ENCODE data around the gene ITGA3. TPM values are rescaled to one million over a fixed set of nuclear protein-coding genes. Genes with fewer than 3 reads are reported as not detected.

The ITGA3 gene
- total and polyA plus RNA-seq, 8 donors, result 16.8 to 61.2 (median 26.2) TPM

DNA sequence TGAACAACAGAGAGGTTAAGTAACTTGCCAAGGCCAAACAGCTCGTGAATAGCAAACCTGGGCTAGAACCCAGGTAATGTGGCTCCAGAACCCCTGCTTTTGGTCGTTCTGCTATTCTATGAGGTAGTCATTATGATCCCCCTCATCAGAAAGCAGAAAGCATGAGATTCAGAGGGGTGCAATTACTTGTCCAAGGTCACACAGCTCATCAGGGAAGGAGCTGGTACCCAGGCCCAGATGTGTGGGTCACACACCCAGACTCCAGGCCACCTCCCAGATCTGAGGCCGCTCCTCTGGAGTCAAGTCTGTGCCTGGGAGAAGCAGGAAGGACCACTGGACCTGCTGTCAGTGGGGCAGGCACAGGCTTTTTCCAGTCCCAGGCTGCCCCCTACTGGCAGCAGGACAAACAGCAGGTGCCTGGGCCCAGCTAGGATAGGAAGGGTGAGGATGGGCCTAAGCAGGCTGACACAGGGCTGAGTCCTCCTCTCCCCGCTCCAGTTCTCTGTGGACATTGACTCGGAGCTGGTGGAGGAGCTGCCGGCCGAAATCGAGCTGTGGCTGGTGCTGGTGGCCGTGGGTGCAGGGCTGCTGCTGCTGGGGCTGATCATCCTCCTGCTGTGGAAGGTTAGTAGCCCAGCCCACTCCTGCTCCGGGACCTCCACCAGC lies 31.5 kb downstream of the ITGA3 start:
- Histone ChIP-seq H3K4me3 (no peak overlapping the region), H3K9me3 (no peaks in the 10 kb centered on the region), H3K36me3 (peaks cover 0 to 8% (median 0%) of the 10 kb centered on the region in 3 donors), H3K27me3 (no peaks in the 10 kb centered on the region), H3K27ac (no peak overlapping the region), H3K4me1 (no peaks in the 10 kb centered on the region)
- DNase-seq, result peak in 5 of 6 donors; percentile 55 to 88 (median 81)
- 40 to 42% methylated on average over 10 of the region's 10 CpGs for WGBS, 2 donors
- FAIRE-seq, result no peak
- intact Hi-C loops (cut with DNase I), result loop anchor here in 1 of 3 donors (5.0 kb wide), 1 partner anchor 60 kb away; no protein-coding TSS in a partner anchor
- TF ChIP-seq, protein P1, sequence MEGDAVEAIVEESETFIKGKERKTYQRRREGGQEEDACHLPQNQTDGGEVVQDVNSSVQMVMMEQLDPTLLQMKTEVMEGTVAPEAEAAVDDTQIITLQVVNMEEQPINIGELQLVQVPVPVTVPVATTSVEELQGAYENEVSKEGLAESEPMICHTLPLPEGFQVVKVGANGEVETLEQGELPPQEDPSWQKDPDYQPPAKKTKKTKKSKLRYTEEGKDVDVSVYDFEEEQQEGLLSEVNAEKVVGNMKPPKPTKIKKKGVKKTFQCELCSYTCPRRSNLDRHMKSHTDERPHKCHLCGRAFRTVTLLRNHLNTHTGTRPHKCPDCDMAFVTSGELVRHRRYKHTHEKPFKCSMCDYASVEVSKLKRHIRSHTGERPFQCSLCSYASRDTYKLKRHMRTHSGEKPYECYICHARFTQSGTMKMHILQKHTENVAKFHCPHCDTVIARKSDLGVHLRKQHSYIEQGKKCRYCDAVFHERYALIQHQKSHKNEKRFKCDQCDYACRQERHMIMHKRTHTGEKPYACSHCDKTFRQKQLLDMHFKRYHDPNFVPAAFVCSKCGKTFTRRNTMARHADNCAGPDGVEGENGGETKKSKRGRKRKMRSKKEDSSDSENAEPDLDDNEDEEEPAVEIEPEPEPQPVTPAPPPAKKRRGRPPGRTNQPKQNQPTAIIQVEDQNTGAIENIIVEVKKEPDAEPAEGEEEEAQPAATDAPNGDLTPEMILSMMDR (IDR thresholded peaks at IDR 0.05), result peak; percentile 90 to 98 (median 93)
- peak; percentile 69 to 93 (median 86) for ATAC-seq

DNA sequence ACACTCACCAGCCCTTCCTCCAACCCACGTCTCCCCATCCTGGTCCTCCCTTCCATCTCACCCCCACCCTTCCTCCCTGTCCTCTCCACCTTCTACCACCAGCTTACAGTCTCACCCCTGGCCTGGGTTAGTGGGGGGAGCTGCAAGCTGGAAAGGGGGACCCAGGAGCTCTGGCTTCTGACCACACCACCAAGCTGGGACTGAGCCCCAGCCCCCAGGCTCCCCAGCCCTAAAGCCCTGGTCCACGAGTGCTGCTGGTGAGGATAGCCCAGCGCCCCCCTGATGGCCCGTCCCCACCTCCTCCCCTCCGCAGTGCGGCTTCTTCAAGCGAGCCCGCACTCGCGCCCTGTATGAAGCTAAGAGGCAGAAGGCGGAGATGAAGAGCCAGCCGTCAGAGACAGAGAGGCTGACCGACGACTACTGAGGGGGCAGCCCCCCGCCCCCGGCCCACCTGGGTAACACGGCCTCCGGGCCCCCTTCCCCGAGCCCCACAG lies 32.0 kb downstream of the ITGA3 start:
- ATAC-seq (peak in 2 of 4 donors; percentile 7 to 13), FAIRE-seq (no peak), DNase-seq (no peak)
- no peaks in the 10 kb centered on the region for H3K9me3 ChIP-seq
- WGBS, 2 donors, result 82 to 89% methylated on average over 19 of the region's 19 CpGs
- H3K27me3 ChIP-seq, result no peaks in the 10 kb centered on the region
- no peak overlapping the region for H3K4me3 ChIP-seq
- intact Hi-C loops (cut with DNase I), result loop anchor here in 2 of 3 donors (2.0 to 5.0 kb wide), 2 partner anchors 61 kb away; no protein-coding TSS in a partner anchor
- H3K36me3 ChIP-seq, result peaks cover 0 to 4% (median 0%) of the 10 kb centered on the region in 3 donors
- no peaks in the 10 kb centered on the region for H3K4me1 ChIP-seq
- H3K27ac ChIP-seq, result no peak overlapping the region
- TF ChIP-seq, protein P1 (IDR thresholded peaks at IDR 0.05), result no peak

DNA sequence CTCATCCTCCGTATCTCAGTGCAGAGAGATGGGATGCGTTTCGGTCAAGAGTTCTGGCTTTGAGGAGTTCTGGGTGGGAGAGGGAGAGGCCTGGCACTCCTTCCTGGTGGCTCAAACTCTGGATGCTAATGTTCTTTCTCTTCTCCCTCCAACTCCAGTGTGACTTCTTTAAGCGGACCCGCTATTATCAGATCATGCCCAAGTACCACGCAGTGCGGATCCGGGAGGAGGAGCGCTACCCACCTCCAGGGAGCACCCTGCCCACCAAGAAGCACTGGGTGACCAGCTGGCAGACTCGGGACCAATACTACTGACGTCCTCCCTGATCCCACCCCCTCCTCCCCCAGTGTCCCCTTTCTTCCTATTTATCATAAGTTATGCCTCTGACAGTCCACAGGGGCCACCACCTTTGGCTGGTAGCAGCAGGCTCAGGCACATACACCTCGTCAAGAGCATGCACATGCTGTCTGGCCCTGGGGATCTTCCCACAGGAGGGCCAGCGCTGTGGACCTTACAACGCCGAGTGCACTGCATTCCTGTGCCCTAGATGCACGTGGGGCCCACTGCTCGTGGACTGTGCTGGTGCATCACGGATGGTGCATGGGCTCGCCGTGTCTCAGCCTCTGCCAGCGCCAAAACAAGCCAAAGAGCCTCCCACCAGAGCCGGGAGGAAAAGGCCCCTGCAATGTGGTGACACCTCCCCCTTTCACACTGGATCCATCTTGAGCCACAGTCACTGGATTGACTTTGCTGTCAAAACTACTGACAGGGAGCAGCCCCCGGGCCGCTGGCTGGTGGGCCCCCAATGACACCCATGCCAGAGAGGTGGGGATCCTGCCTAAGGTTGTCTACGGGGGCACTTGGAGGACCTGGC lies 33.3 kb downstream of the ITGA3 start:
- DNase-seq (no peak), ATAC-seq (no peak), FAIRE-seq (no peak)
- H3K4me3 ChIP-seq, result no peak overlapping the region
- intact Hi-C loops (cut with DNase I), result loop anchor here in 2 of 3 donors (2.0 to 5.0 kb wide), 2 partner anchors 62 kb away; no protein-coding TSS in a partner anchor
- no peaks in the 10 kb centered on the region for H3K9me3 ChIP-seq
- 84 to 89% methylated on average over 25 of the region's 25 CpGs for WGBS, 2 donors
- H3K4me1 ChIP-seq, result peaks cover 0 to 3% (median 0%) of the 10 kb centered on the region in 3 donors
- H3K27ac ChIP-seq, result no peak overlapping the region
- peaks cover 0 to 3% (median 0%) of the 10 kb centered on the region in 3 donors for H3K36me3 ChIP-seq
- H3K27me3 ChIP-seq, result no peaks in the 10 kb centered on the region
- TF ChIP-seq, protein P1 (IDR thresholded peaks at IDR 0.05), result no peak

DNA sequence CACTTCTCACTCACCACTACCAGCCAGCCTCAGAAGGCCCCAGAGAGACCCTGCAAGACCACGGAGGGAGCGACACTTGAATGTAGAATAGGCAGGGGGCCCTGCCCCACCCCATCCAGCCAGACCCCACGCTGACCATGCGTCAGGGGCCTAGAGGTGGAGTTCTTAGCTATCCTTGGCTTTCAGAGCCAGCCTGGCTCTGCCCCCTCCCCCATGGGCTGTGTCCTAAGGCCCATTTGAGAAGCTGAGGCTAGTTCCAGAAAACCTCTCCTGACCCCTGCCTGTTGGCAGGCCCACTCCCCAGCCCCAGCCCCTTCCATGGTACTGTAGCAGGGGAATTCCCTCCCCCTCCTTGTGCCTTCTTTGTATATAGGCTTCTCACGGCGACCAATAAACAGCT lies 34.2 kb downstream of the ITGA3 start:
- WGBS, 2 donors, result 79 to 85% methylated on average over 6 of the region's 6 CpGs
- FAIRE-seq (no peak), ATAC-seq (no peak), DNase-seq (no peak)
- Histone ChIP-seq H3K27ac (no peak overlapping the region), H3K4me3 (no peak overlapping the region), H3K4me1 (peaks cover 0 to 3% (median 0%) of the 10 kb centered on the region in 3 donors), H3K27me3 (no peaks in the 10 kb centered on the region), H3K9me3 (no peaks in the 10 kb centered on the region), H3K36me3 (peaks cover 0 to 3% (median 0%) of the 10 kb centered on the region in 3 donors)
- intact Hi-C loops (cut with DNase I), result no loop called here
- TF ChIP-seq, protein P1 (IDR thresholded peaks at IDR 0.05), result no peak

Data from pancreas (tissue), 10 donors.